ENCODE measurements around the gene MDN1. TPM values are rescaled to one million over a fixed set of nuclear protein-coding genes. Genes with fewer than 3 reads are reported as not detected.

Gene MDN1
- total RNA-seq, 2 donors from 2014 or later = 47.3 to 102 TPM

- Mint-ChIP-seq H3K27ac (no peak overlapping the region), H3K4me1 (ENCODE audit: low read depth in 2 of 2) (no peaks in the 10 kb centered on the region), H3K9me3 (no peaks in the 10 kb centered on the region), H3K27me3 (no peaks in the 10 kb centered on the region), H3K36me3 (peaks cover 15% of the 10 kb centered on the region), H3K4me3 (no peak overlapping the region)
- DNase-seq (ENCODE audit: low spot score) (no peak), ATAC-seq (no peak)
These were observed 134.3 kb downstream of the MDN1 start for GRCh38 chr6:89685311-89685710.

DNA sequence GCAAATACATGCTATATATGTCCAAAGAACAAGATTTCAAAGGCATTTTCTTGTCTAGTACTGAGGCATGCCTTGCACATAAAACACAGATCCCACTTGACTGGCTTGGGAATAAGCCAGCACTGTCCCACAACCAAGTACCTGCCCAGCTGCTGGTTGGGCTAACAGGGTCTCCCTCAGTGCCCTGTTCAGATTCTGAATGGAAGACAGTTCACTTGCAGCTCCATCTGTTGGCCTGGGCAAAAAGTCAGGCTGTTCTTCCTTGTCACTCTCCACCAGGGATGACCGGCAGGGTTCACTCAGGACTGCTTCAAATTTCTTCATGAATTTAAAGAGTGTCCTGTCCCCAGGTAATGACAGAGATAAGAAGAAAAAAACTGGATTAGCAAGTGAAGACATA lies 136.6 kb downstream of the MDN1 start:
- Mint-ChIP-seq H3K4me3 (no peak overlapping the region), H3K4me1 (ENCODE audit: low read depth in 2 of 2) (no peaks in the 10 kb centered on the region), H3K27ac (no peak overlapping the region), H3K27me3 (no peaks in the 10 kb centered on the region), H3K36me3 (peaks cover 11% of the 10 kb centered on the region), H3K9me3 (no peaks in the 10 kb centered on the region)
- no peak for DNase-seq (ENCODE audit: low spot score)
- ATAC-seq = no peak

- no peak for DNase-seq (ENCODE audit: low spot score)
- Mint-ChIP-seq H3K4me1 (ENCODE audit: low read depth in 2 of 2) (no peaks in the 10 kb centered on the region), H3K4me3 (no peak overlapping the region), H3K27ac (no peak overlapping the region), H3K9me3 (no peaks in the 10 kb centered on the region), H3K36me3 (peaks cover 11% of the 10 kb centered on the region), H3K27me3 (no peaks in the 10 kb centered on the region)
- ATAC-seq = no peak
These were observed 137.5 kb downstream of the MDN1 start for GRCh38 chr6:89681983-89682564.

DNA sequence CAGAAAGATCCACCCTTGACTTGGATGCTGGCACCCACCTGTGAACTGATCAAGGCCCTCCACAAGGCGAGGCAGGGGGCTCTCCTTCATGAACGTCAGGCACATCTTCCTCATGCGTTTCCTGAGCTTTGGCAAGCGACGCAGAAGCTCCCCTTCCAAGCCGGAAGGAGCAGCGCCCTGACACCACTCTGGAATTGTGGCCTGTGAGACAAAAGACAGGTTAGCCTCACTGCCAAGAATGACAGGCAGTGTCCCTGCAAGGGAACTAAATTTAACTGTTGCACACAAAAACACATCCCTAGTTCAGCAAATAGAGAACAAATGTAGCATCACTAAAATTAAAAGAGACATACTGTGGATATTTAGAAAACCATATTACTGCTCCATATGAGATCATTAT lies 139.0 kb downstream of the MDN1 start:
- Mint-ChIP-seq H3K9me3 (no peaks in the 10 kb centered on the region), H3K27ac (no peak overlapping the region), H3K4me1 (ENCODE audit: low read depth in 2 of 2) (no peaks in the 10 kb centered on the region), H3K36me3 (peaks cover 20% of the 10 kb centered on the region), H3K27me3 (no peaks in the 10 kb centered on the region), H3K4me3 (no peak overlapping the region)
- ATAC-seq (no peak), DNase-seq (ENCODE audit: low spot score) (no peak)

GRCh38 chr6:89680150-89680549 lies 139.4 kb downstream of the MDN1 start:
- peaks cover 20% of the 10 kb centered on the region for H3K36me3 Mint-ChIP-seq
- H3K4me1 Mint-ChIP-seq (ENCODE audit: low read depth in 2 of 2) = no peaks in the 10 kb centered on the region
- H3K27ac Mint-ChIP-seq = no peak overlapping the region
- DNase-seq (ENCODE audit: low spot score) (no peak), ATAC-seq (no peak)
- H3K4me3 Mint-ChIP-seq = no peak overlapping the region
- H3K27me3 Mint-ChIP-seq = no peaks in the 10 kb centered on the region
- no peaks in the 10 kb centered on the region for H3K9me3 Mint-ChIP-seq

GRCh38 chr6:89679215-89680120 lies 140.1 kb downstream of the MDN1 start:
- Mint-ChIP-seq H3K4me1 (ENCODE audit: low read depth in 2 of 2) (no peaks in the 10 kb centered on the region), H3K4me3 (no peak overlapping the region), H3K36me3 (peaks cover 23% of the 10 kb centered on the region), H3K9me3 (no peaks in the 10 kb centered on the region), H3K27ac (no peak overlapping the region), H3K27me3 (no peaks in the 10 kb centered on the region)
- DNase-seq (ENCODE audit: low spot score) = no peak
- no peak for ATAC-seq

DNA sequence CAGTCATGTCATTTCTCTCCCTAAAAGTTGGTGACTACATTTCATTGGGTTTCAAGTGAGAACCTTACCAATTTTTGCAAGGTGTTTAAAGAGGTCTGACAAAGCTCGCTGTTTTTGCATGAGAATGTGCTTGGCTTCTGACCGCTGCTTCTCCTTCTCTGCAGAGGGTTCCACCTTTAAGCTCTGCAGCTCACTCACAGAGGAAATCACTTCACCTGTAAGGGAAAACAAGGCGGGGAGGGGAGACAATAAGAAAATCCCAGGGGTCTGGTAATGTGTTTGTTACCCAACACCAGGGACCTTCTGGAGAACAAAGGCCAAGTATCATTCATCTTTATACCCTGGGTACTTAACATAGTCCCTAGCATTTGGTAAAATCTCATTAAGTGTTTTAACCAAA lies 141.1 kb downstream of the MDN1 start:
- H3K9me3 Mint-ChIP-seq = no peaks in the 10 kb centered on the region
- no peak for ATAC-seq
- H3K36me3 Mint-ChIP-seq = peaks cover 23% of the 10 kb centered on the region

GRCh38 chr6:89675949-89676748 lies 143.4 kb downstream of the MDN1 start:
- DNase-seq (ENCODE audit: low spot score) = no peak
- ATAC-seq = no peak
- no peak overlapping the region for H3K27ac Mint-ChIP-seq
- H3K36me3 Mint-ChIP-seq = peaks cover 39% of the 10 kb centered on the region
- no peaks in the 10 kb centered on the region for H3K27me3 Mint-ChIP-seq
- no peaks in the 10 kb centered on the region for H3K4me1 Mint-ChIP-seq (ENCODE audit: low read depth in 2 of 2)
- no peak overlapping the region for H3K4me3 Mint-ChIP-seq
- no peaks in the 10 kb centered on the region for H3K9me3 Mint-ChIP-seq

More for the DNA sequence above, 141.1 kb downstream of the MDN1 start:
- no peaks in the 10 kb centered on the region for H3K4me1 Mint-ChIP-seq (ENCODE audit: low read depth in 2 of 2)
- H3K4me3 Mint-ChIP-seq = no peak overlapping the region
- no peak for DNase-seq (ENCODE audit: low spot score)
- H3K27me3 Mint-ChIP-seq = no peaks in the 10 kb centered on the region
- H3K27ac Mint-ChIP-seq = no peak overlapping the region

DNA sequence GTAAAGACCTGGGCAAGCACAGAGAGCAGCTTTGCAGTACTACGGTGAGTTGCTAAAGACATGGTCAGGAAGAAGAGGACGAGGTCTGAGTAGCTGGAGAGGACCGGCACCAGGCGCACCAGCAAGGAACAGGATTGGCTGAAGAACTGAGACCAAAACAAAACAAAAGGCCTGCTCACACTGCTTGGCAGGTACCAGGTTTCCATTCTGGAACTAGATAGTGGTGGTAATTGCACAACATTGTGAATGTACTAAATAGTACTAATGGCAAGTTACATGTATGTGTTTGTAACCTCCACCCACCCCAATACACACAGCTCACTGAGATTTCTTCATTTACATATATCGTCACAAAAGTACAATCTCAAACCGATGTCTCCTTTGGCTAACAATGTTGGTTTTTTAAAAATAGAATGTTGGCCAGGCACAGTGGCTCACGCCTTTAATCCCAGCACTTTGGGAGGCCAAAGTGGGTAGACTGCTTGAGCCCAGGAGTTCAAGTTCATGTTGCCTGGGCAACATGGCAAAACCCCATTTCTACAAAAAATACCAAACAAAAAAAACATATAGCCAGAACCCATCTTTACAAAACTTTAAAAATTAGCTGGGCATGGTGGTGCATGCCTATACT lies 148.5 kb downstream of the MDN1 start:
- no peaks in the 10 kb centered on the region for H3K4me1 Mint-ChIP-seq (ENCODE audit: low read depth in 2 of 2)
- H3K27ac Mint-ChIP-seq = no peak overlapping the region
- ATAC-seq = no peak
- H3K36me3 Mint-ChIP-seq = peaks cover 35% of the 10 kb centered on the region
- no peaks in the 10 kb centered on the region for H3K9me3 Mint-ChIP-seq
- H3K4me3 Mint-ChIP-seq = no peak overlapping the region
- no peak for DNase-seq (ENCODE audit: low spot score)
- no peaks in the 10 kb centered on the region for H3K27me3 Mint-ChIP-seq

DNA sequence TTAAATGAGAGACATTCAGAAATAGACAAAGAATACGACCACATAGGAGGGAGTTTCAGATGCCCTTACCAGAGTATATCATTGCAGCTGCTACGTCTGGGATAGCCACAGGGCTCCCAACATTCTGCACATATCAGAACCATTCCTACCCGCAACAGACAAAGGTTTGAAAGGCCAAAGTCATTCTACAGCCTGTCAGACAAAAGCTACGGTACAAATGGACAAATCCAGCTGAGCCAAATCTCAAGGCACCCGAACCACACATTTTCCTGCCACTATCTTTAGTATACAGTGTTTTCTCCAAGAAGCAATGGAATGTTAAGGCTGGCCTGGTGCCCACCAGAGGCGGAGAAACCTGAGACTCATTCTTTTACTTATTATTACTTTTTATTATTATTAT lies 150.6 kb downstream of the MDN1 start:
- Mint-ChIP-seq H3K4me3 (no peak overlapping the region), H3K27me3 (no peaks in the 10 kb centered on the region), H3K9me3 (no peaks in the 10 kb centered on the region), H3K4me1 (ENCODE audit: low read depth in 2 of 2) (no peaks in the 10 kb centered on the region), H3K27ac (no peak overlapping the region), H3K36me3 (peaks cover 23% of the 10 kb centered on the region)
- ATAC-seq (no peak), DNase-seq (ENCODE audit: low spot score) (no peak)

DNA sequence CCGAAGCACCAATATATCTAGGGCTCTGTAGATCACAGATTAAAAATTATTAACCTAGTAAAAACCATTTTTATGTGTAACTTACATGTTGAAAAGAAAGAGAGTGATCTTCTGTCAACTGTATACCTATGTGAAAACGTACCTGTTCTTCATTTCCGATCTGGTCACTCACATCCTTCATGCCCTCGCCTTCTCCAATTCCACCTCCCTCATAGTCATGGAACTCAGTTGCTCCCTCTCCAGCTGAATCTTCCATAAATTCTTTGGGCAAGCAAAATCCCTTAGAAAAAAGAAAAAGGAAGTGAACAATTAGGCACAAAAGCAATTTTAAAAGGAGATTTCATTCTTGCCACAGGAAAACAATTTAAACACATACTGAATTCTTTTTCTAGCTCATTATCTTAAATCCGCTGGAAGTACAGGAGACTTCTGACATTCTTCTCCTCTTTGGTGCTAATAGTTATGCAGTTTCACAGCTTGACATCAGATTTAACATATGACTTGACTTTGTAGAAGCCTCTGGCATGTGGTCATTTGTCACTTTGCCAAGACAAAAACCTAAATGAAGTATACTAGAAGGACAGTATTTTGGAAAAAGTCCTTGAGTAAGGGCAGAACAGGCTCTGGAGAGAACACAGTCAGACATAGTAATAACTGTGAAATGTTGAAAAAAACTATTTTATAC lies 151.6 kb downstream of the MDN1 start:
- H3K36me3 Mint-ChIP-seq = peaks cover 19% of the 10 kb centered on the region
- no peaks in the 10 kb centered on the region for H3K9me3 Mint-ChIP-seq
- H3K27ac Mint-ChIP-seq = no peak overlapping the region
- no peaks in the 10 kb centered on the region for H3K4me1 Mint-ChIP-seq (ENCODE audit: low read depth in 2 of 2)
- no peak for DNase-seq (ENCODE audit: low spot score)
- no peak for ATAC-seq
- H3K27me3 Mint-ChIP-seq = no peaks in the 10 kb centered on the region
- no peak overlapping the region for H3K4me3 Mint-ChIP-seq

GRCh38 chr6:89662659-89663223 lies 156.9 kb downstream of the MDN1 start:
- H3K36me3 Mint-ChIP-seq = peaks cover 30% of the 10 kb centered on the region
- no peak for DNase-seq (ENCODE audit: low spot score)
- H3K9me3 Mint-ChIP-seq = no peaks in the 10 kb centered on the region
- no peaks in the 10 kb centered on the region for H3K27me3 Mint-ChIP-seq
- H3K4me3 Mint-ChIP-seq = no peak overlapping the region
- no peak overlapping the region for H3K27ac Mint-ChIP-seq
- H3K4me1 Mint-ChIP-seq (ENCODE audit: low read depth in 2 of 2) = no peaks in the 10 kb centered on the region
- no peak for ATAC-seq

GRCh38 chr6:89661559-89661958 lies 158.0 kb downstream of the MDN1 start:
- DNase-seq (ENCODE audit: low spot score) (no peak), ATAC-seq (no peak)
- Mint-ChIP-seq H3K27me3 (no peaks in the 10 kb centered on the region), H3K4me3 (no peak overlapping the region), H3K27ac (no peak overlapping the region), H3K36me3 (peaks cover 37% of the 10 kb centered on the region), H3K9me3 (no peaks in the 10 kb centered on the region), H3K4me1 (ENCODE audit: low read depth in 2 of 2) (no peaks in the 10 kb centered on the region)
